Mesendoderm (in vitro differentiated cells): ENCODE results near the gene MRE11.

ENCODE experiments used
- DNase-seq: peaks from one replicate; pipeline ENCODE4 v3.0.0; 2013
- H2AK5ac ChIP-seq: 2 replicates; pipeline ENCODE4 v1.6.1; 2013; ENCODE audit warnings: low read length, inconsistent platforms
- H2BK120ac ChIP-seq: 2 replicates; pipeline ENCODE4 v1.6.1; 2013; ENCODE audit warnings: low read depth, mild to moderate bottlenecking, low read length, moderate library complexity, mixed read lengths
- H2BK15ac ChIP-seq: replicated peaks from 2 replicates; pipeline ENCODE4 v1.6.1; 2013; ENCODE audit warnings: low read depth, mild to moderate bottlenecking, moderate library complexity
- H2BK5ac ChIP-seq: 2 replicates; pipeline ENCODE4 v1.6.1; 2013; ENCODE audit warnings: low read length, inconsistent platforms
- H3K18ac ChIP-seq: 2 replicates; pipeline ENCODE4 v1.6.1; 2013; ENCODE audit warnings: mild to moderate bottlenecking, low read length, mixed read lengths
- H3K23ac ChIP-seq: one replicate; pipeline ENCODE4 v1.6.1; 2013; ENCODE audit warnings: low read length
- H3K27ac ChIP-seq: 2 replicates; pipeline ENCODE4 v1.5.1; 2013; ENCODE audit warnings: low read depth, mild to moderate bottlenecking, inconsistent platforms, low read length, moderate library complexity
- H3K27me3 ChIP-seq: 2 replicates; pipeline ENCODE4 v1.6.1; 2013; ENCODE audit warnings: low read length, control low read depth, mild to moderate bottlenecking, inconsistent platforms; ENCODE audit not compliant: insufficient read depth, poor library complexity
- H3K36me3 ChIP-seq: 2 replicates; pipeline ENCODE4 v1.6.1; 2013; ENCODE audit warnings: low read length, inconsistent platforms; ENCODE audit not compliant: control insufficient read depth, insufficient read depth
- H3K4ac ChIP-seq: one replicate; pipeline ENCODE4 v1.6.1; 2013; ENCODE audit warnings: low read depth, mild to moderate bottlenecking, low read length, moderate library complexity
- H3K4me1 ChIP-seq: 2 replicates; pipeline ENCODE4 v1.6.1; 2013; ENCODE audit warnings: low read depth, low read length, inconsistent platforms; ENCODE audit not compliant: control insufficient read depth
- H3K4me2 ChIP-seq: 2 replicates; pipeline ENCODE4 v1.6.1; 2013; ENCODE audit warnings: low read length
- H3K4me3 ChIP-seq: 2 replicates; pipeline ENCODE4 v1.5.1; 2013; ENCODE audit warnings: mild to moderate bottlenecking, low read length
- H3K56ac ChIP-seq: one replicate; pipeline ENCODE4 v1.6.1; 2013; ENCODE audit warnings: low read length
- H3K79me1 ChIP-seq: 2 replicates; pipeline ENCODE4 v1.6.1; 2013; ENCODE audit warnings: low read length, inconsistent platforms
- H3K79me2 ChIP-seq: 2 replicates; pipeline ENCODE4 v1.6.1; 2013; ENCODE audit warnings: mild to moderate bottlenecking, low read length; ENCODE audit not compliant: control insufficient read depth, insufficient read depth
- H3K9ac ChIP-seq: 2 replicates; pipeline ENCODE4 v1.6.1; 2013; ENCODE audit warnings: low read length, inconsistent platforms
- H4K5ac ChIP-seq: one replicate; pipeline ENCODE4 v1.6.1; 2013; ENCODE audit warnings: low read length
- H4K8ac ChIP-seq: one replicate; pipeline ENCODE4 v1.6.1; 2013; ENCODE audit warnings: low read depth, mild to moderate bottlenecking, control low read depth, low read length, moderate library complexity
- WGBS: extraction: QIAGEN DNeasy Blood & Tissue Kit; methylation state at CpG from one replicate; pipeline ENCODE4 v1.1.7; 2013; ENCODE audit warnings: low lambda C conversion rate, missing lambda C conversion rate; ENCODE audit not compliant: insufficient coverage; ENCODE audit errors: extremely low coverage; 5-methylcytosine and 5-hydroxymethylcytosine counted together

The MRE11 gene

GRCh38 chr11:94445641-94446040 lies 48.0 kb downstream of the MRE11 start:
- no peak overlapping the region for H3K9ac ChIP-seq
- H3K79me2 ChIP-seq, result no peaks in the 10 kb centered on the region
- H3K18ac ChIP-seq, result no peak overlapping the region
- H4K5ac ChIP-seq, result no peak overlapping the region
- no peak overlapping the region for H2BK120ac ChIP-seq
- H3K4ac ChIP-seq, result no peak overlapping the region
- H3K27me3 ChIP-seq, result no peaks in the 10 kb centered on the region
- H2BK5ac ChIP-seq, result no peak overlapping the region
- H2AK5ac ChIP-seq, result no peak overlapping the region
- no peak overlapping the region for H3K4me3 ChIP-seq
- H2BK15ac ChIP-seq, result no peak overlapping the region
- H3K4me2 ChIP-seq, result no peak overlapping the region
- peaks cover 4% of the 10 kb centered on the region for H3K4me1 ChIP-seq
- no peak overlapping the region for H3K56ac ChIP-seq
- no peaks in the 10 kb centered on the region for H3K79me1 ChIP-seq
- no peak for DNase-seq
- no peak overlapping the region for H3K23ac ChIP-seq
- WGBS, result no CpG with 5 or more reads among the region's 1 CpG
- no peak overlapping the region for H4K8ac ChIP-seq
- H3K27ac ChIP-seq, result no peak overlapping the region
- no peaks in the 10 kb centered on the region for H3K36me3 ChIP-seq

GRCh38 chr11:94433049-94433448 lies 60.6 kb downstream of the MRE11 start:
- H3K27me3 ChIP-seq, result no peaks in the 10 kb centered on the region
- no peak overlapping the region for H3K4me2 ChIP-seq
- H3K36me3 ChIP-seq, result no peaks in the 10 kb centered on the region
- H3K9ac ChIP-seq, result no peak overlapping the region
- WGBS, result no CpG with 5 or more reads among the region's 1 CpG
- no peak overlapping the region for H2BK120ac ChIP-seq
- H2BK5ac ChIP-seq, result no peak overlapping the region
- H2AK5ac ChIP-seq, result no peak overlapping the region
- H3K18ac ChIP-seq, result no peak overlapping the region
- no peak overlapping the region for H3K4me3 ChIP-seq
- H3K79me2 ChIP-seq, result no peaks in the 10 kb centered on the region
- no peak overlapping the region for H3K23ac ChIP-seq
- peaks cover 4% of the 10 kb centered on the region for H3K4me1 ChIP-seq
- H3K56ac ChIP-seq, result no peak overlapping the region
- H4K5ac ChIP-seq, result no peak overlapping the region
- no peak overlapping the region for H2BK15ac ChIP-seq
- no peaks in the 10 kb centered on the region for H3K79me1 ChIP-seq
- no peak overlapping the region for H4K8ac ChIP-seq
- no peak for DNase-seq
- no peak overlapping the region for H3K27ac ChIP-seq
- no peak overlapping the region for H3K4ac ChIP-seq

- Histone ChIP-seq H3K4me1 (no peaks in the 10 kb centered on the region), H2AK5ac (no peak overlapping the region), H2BK15ac (no peak overlapping the region), H3K18ac (no peak overlapping the region), H3K23ac (no peak overlapping the region), H4K5ac (no peak overlapping the region), H3K79me2 (no peaks in the 10 kb centered on the region), H3K27me3 (no peaks in the 10 kb centered on the region), H4K8ac (no peak overlapping the region), H3K9ac (no peak overlapping the region), H2BK5ac (no peak overlapping the region), H3K56ac (no peak overlapping the region), H3K27ac (no peak overlapping the region), H2BK120ac (no peak overlapping the region), H3K79me1 (no peaks in the 10 kb centered on the region), H3K4me3 (no peak overlapping the region), H3K36me3 (no peaks in the 10 kb centered on the region), H3K4me2 (no peak overlapping the region), H3K4ac (no peak overlapping the region)
- DNase-seq, result no peak
- WGBS, result no CpG with 5 or more reads among the region's 2 CpGs
Measured at GRCh38 chr11:94424662-94425061, 69.0 kb downstream of the MRE11 start.

GRCh38 chr11:94424011-94424410 lies 69.6 kb downstream of the MRE11 start:
- H2BK5ac ChIP-seq, result no peak overlapping the region
- H2BK15ac ChIP-seq, result no peak overlapping the region
- H3K79me2 ChIP-seq, result no peaks in the 10 kb centered on the region
- H3K27me3 ChIP-seq, result no peaks in the 10 kb centered on the region
- H3K4me2 ChIP-seq, result no peak overlapping the region
- H3K56ac ChIP-seq, result no peak overlapping the region
- no peak overlapping the region for H2BK120ac ChIP-seq
- H4K5ac ChIP-seq, result no peak overlapping the region
- no peak overlapping the region for H3K9ac ChIP-seq
- no peak overlapping the region for H3K27ac ChIP-seq
- no peak overlapping the region for H3K4me3 ChIP-seq
- H3K23ac ChIP-seq, result no peak overlapping the region
- no peak overlapping the region for H3K4ac ChIP-seq
- no peaks in the 10 kb centered on the region for H3K4me1 ChIP-seq
- H3K79me1 ChIP-seq, result no peaks in the 10 kb centered on the region
- H3K18ac ChIP-seq, result no peak overlapping the region
- no peak for DNase-seq
- no peaks in the 10 kb centered on the region for H3K36me3 ChIP-seq
- H4K8ac ChIP-seq, result no peak overlapping the region
- WGBS, result no CpG with 5 or more reads among the region's 2 CpGs
- H2AK5ac ChIP-seq, result no peak overlapping the region

GRCh38 chr11:94423507-94423906 lies 70.1 kb downstream of the MRE11 start:
- Histone ChIP-seq H3K4me3 (no peak overlapping the region), H4K5ac (no peak overlapping the region), H3K23ac (no peak overlapping the region), H3K79me2 (no peaks in the 10 kb centered on the region), H4K8ac (no peak overlapping the region), H2BK5ac (no peak overlapping the region), H3K79me1 (no peaks in the 10 kb centered on the region), H3K4me2 (no peak overlapping the region), H2AK5ac (no peak overlapping the region), H2BK15ac (no peak overlapping the region), H3K27me3 (no peaks in the 10 kb centered on the region), H3K4me1 (no peaks in the 10 kb centered on the region), H2BK120ac (no peak overlapping the region), H3K27ac (no peak overlapping the region), H3K18ac (no peak overlapping the region), H3K4ac (no peak overlapping the region), H3K56ac (no peak overlapping the region), H3K9ac (no peak overlapping the region), H3K36me3 (no peaks in the 10 kb centered on the region)
- no peak for DNase-seq
- WGBS, result no CpG with 5 or more reads among the region's 3 CpGs

GRCh38 chr11:94418123-94418765 lies 75.4 kb downstream of the MRE11 start:
- Histone ChIP-seq H2BK5ac (no peak overlapping the region), H3K4me1 (no peaks in the 10 kb centered on the region), H3K23ac (no peak overlapping the region), H3K4ac (no peak overlapping the region), H3K56ac (no peak overlapping the region), H3K79me2 (no peaks in the 10 kb centered on the region), H2BK15ac (no peak overlapping the region), H2BK120ac (no peak overlapping the region), H3K9ac (no peak overlapping the region), H3K27ac (no peak overlapping the region), H4K5ac (no peak overlapping the region), H3K36me3 (no peaks in the 10 kb centered on the region), H3K4me3 (no peak overlapping the region), H3K27me3 (no peaks in the 10 kb centered on the region), H3K79me1 (no peaks in the 10 kb centered on the region), H3K18ac (no peak overlapping the region), H4K8ac (no peak overlapping the region), H3K4me2 (no peak overlapping the region), H2AK5ac (no peak overlapping the region)
- DNase-seq, result no peak
- WGBS, result no CpG with 5 or more reads among the region's 3 CpGs
